Urothelium cell line (cell line): Measurements from ENCODE around the gene NXN.
"Not testable (repeated sequence)": the region's sequence is repeated elsewhere in the genome, so short reads cannot be mapped to it uniquely, and the experiment has no call there.

ENCODE experiments used
- DNase-seq: peaks from one replicate; pipeline ENCODE4 v3.0.0; 2011; ENCODE audit warnings: low spot score, mixed read lengths
- FAIRE-seq: peaks from 2 replicates; lab custom pipeline; 2011; peaks lifted over from hg19 to GRCh38; lab: Jason Lieb, UNC

The NXN gene

DNA sequence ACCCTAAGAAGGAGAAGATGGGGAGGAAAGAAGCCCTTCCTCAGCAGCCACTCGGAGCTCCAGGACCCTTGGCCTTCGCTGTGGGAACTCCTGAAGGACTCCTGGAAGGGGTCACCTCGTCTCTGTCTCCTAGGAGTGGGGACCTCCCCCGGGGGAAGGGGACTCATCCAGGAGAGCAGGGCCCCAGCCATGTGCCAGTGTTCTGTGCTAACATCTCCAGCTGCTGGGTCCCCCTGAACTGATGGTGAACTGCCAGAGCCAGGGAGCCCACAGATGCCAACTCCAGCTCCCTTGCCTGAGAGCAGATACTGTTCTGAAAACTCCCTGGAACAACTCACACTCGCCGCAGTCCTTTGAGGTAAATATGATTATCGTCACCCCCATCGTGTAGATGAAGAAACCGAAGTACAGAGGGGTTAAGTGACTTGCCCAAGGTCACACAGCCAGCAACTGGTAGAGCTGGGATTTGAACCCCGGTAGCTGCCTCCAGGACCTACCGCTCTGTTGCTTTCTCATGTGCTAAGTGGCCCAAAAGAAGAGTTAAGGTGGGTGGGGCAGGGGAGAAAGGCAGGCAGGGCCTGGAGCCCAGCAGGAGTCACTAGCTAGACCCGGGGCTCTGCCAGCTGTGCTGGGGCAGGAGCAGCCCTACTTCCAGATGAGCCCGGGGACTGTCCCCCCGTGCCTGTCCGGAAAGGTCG lies 27.9 kb upstream of the NXN start:
- FAIRE-seq (no peak), DNase-seq (no peak)

DNA sequence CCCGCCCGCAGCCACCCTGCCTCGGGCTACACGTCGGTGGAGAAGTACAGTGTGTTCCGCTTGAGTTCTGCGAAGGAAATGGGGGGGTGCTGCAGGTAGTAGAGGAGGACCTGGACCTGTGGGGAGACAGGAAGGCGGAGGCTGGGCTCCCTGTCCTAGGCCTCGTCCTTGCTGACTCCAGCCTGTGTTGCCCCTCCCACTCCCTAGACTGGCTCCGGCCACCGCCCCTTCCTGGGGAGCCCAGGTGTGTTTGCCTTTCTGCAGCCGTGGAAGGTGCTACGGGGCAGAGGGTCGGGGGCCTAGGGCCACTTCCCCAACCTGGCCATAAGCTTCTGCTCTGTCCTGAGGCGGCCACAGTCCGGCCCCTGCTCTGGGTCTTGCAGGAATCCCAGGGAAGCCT lies 26.5 kb upstream of the NXN start:
- FAIRE-seq (no peak), DNase-seq (no peak)

DNA sequence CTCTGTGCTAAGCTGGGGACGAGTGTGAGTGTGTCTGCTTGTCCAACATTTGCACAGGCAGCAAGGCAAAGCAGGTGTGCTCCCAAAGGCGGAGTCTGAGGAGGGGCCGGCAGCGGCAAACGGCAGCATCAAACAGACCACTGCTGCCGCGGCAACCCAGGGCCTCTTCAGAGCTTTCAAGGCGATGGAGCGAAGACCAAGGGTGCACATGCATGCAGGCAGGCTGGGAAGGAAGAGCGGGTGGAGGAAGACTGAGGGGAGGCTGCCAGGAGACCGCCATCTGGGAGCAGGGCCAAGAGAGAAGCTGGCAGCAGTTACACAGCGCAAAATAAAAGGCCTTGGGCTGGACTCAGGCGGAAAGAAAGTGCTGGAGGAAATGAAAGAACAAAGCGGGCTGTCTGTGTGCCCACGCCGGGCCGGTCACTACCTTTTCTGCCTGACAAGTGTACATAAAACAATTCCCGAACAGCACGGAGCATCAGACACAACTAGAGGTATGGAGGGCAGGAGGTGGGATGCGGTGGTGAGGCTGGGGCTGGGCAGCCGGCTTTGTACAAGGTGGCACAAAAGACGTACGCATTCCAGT lies 25.9 kb upstream of the NXN start:
- DNase-seq, result no peak
- no peak for FAIRE-seq

DNA sequence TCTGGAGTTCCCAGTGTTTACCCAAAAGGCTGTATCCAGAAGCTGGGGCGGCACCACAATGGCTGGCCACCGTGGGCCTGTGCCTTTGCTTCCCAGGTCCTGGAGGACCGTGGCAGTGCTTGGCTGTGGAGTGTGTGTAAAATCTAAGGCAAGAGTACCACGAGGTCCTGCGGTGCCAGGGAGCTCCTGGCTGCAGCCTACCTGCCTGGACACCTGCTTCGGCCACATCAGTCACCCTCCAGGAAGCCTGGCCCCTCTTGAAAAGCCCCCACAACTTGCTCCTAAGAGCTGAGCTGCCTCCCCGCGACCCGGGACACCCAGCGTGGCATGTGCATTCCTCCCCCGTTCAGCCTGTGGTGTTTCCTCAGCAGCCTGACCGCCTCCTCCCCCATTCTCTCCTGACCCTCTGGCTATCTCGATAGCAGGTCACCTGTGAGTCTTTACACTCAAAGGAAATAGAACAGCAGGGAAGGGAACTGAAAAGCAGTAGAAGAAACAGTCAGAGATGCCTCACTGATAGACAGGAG lies 25.3 kb upstream of the NXN start:
- FAIRE-seq, result no peak

DNA sequence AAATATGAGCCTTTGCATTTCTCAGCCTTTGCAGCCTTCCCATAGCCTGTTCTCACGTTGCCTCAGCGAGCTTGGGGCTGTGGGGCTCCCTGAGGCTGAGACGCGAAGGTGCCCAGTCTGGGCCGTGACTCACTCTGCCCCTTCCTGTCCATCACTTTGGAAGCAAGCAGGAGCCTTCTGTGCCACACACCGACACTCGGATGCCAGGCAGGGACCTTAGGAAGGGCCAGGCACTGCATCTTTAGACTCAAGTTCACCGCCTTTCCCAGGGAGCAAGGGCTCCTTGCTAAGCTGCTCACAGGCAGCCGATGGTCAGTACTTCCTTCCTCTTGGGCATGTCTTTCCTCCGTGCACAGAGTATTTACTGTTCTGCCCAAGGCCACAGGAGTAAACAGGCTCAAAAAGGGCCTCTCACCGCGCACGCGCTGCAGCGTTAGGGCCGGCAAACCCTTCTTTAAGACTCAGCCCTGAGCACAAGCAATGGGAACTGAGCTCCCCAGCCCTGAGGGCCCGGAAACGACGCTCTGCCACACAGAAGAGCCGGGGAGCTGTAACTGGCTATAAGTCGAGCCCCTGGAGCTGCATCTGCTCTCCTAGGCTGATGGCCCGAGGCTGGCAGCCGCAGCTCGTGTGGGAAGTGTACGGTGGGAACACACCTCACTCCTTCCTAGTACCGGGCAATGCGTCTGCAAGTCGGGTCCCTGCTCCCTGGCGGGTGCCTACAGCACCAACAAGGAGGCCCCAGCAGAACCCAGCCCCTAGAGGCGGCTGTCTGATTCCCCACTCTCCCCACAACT lies 24.6 kb upstream of the NXN start:
- no peak for DNase-seq
- no peak for FAIRE-seq

More for the DNA sequence above, 25.3 kb upstream of the NXN start:
- DNase-seq, result no peak

DNA sequence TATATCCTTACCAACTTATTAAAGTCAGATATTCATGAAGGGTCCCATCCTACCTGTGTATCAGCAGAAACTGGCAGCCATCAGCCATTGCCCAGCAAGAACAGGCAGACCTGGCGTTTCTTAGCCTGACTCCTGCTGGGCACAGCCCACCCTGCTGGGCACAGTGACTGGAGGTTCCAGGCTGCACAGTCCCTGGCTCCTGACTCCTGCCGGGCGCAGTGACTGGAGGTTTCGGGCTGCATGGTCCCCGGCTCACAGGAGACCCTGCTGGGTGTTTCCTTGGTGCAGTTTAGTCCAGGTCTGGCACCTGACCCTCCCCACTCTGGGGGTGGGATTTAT lies 24.0 kb upstream of the NXN start:
- DNase-seq (no peak), FAIRE-seq (no peak)

DNA sequence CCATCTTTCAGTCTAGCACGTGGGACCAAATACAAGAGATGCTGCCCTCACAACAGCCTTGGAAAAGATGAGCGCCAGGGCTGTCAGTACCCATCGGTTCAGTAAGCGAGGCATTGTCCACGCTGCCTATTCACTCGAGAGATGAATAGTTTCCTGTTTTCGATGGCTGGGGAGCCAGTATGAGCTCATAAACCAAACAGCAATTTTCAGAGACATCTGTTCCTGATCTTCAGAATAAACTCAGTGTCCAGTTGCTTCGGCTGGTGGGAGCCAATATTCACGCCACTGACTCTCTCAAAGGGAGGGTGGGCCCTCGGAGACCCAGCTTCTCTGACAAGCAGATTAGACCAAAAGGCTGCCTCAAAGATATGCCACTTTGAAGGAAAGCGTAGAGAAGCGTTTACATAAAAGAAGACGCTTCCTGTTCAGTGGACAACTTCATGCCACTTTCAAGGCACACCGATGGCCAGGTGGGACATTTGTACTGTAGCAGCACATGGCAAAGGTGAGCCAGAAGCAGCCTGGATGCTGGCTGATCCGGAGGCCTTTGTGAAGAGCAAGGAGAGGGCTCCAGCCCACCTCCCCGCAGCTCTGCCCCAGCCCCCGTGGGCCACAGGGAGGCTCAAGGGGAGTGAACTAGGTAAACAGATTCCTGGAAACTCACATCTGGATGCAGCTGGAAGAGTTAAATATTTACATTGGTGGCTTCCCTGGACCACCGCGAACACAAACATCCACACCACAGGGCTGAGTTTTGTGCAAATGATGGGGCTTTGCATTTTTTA lies 23.4 kb upstream of the NXN start:
- DNase-seq (no peak), FAIRE-seq (no peak)

DNA sequence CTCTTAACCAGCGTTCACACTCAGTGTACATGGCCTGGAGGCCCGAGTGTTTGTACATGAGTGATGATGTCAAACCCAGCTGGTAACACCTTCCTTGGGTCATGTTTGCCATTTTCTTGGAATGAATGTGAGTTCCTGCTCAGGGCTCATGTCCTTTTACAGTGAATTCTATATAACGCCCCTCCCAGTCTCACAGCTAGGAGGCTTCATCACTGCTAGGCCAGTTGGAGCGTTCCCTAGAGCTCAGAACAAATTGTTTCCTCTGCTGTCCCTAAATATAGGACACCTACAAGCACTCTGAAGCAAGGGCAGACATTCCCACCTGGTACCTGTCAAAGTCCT lies 22.8 kb upstream of the NXN start:
- FAIRE-seq, result no peak
- DNase-seq, result no peak

DNA sequence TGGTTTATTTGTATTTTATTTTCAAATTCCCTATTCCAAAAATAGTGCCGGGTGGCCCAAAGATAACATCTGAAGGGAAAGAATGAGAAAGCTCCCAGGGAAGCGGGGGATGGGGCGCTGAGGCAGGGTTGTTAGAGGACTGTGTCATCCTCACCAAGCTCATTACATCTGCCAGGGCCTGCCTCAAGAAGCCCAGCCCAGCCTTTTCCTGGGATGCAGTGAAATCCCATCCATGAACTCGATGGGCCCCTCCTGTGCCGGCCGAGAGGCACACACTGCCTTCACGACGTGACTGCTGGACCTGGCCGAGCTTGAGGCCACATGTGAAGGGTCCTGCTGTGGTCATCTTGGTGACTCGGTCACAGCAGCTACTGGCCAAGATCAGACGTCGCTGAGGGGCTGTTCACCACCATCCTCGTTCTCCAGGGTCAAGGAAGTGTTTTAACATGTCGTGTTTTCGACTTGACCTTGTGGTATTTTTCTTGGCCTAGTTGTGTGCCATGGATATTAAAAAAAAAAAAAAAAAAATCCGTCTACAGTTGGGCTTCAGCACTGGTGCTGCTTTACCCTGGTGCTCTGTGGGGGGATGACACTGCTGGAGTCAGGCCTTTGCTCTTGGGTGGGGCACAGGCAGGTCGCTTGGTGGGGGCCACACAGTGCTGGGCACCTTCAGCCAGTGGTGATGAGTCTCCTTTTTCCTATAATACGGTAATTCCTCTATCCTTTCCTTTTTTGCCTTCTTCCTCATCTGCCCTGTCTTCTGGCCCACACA lies 22.2 kb upstream of the NXN start:
- DNase-seq, result no peak

DNA sequence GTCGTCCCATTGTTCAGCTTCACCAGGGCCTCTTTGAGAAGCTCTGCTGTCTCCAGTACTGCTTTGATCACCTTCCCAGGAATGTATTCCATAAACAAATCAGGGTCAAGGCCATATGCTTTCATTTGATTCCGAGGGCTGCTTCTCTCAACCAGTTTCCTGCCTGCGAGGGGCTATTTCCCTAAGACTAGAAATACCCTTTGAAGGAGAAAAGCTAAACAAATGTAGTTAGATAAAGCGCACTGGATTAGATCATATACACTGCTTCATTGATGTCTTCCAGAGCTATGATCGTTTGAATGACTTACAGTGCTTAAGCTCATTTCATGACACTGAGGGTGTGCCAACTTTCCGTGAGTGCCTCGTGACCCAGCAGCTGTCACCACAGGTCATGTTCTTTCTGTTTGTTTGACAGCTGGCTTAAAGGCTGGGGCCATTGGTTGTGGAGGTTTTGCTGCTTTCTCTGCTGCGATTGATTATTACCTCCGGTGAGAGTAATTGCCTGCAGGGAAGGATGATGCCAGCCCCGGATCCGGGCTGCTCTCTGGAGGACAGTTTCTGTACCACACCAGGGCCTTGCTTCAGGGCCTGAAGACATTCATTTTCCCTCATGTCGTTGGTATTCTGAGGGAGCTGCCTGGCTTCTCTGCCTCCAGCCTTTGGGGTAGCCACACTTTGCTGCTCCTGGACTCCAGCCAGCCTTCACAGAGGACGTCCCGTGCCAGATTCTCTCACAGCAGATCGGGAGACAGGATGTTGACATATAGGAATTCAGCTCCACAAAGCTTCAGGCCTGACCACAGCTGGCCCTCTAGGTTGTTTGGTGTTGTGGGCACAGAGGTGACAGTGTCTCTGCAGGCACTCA lies 21.3 kb upstream of the NXN start:
- DNase-seq (no peak), FAIRE-seq (no peak)

More for the DNA sequence above, 22.2 kb upstream of the NXN start:
- FAIRE-seq, result no peak

DNA sequence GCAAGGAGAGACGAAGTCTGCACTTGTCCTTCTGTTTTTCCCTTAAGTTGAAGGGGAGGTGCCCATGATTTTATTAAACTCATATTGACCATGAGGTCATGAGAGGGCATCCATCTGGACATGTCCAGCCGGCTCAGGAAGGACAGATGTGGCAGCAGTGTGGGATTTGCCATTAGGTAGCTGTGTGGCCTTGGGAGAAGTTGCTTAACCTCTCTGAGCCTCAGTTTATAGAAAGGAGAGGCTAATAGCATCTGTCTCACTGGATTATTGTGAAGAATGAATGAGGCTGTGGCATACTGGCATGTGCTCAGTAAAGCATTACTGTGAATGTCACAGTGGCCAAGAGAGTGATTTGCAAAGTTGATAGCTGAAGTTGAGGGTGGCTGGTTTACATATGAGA lies 18.5 kb upstream of the NXN start:
- FAIRE-seq (no peak), DNase-seq (no peak)

DNA sequence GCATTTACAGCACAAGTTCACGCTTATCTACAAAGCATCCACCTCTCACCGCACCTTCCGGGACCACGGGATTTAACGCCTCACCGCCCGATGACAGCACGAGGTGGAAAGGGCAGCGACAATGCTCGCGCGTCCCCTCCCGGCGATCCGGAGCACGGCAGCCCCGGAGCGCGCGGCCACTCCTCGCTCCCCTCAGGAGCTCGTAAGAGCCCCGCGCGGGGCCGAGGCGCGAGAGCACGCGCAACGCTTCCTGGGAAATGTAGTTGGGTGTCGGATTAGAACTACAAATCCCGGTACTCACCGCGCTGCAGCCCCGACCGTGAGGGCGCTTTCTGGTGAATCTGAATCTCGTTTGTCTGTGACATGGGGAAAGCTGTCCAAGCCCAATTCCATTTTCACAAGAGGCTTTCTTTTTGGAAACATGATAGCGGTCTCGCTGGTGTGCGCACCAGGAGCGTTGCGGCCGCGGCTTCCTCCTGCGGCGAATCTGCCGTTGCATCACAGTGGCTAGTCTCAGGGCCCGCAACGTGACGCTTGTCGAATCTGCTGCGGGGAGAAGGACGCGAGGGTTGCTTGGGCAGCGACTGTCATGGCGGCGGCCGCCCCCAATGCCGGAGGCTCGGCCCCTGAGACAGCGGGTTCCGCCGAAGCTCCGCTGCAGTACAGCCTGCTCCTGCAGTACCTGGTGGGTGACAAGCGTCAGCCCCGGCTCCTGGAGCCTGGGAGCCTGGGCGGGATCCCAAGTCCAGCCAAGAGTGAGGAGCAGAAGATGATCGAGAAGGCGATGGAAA lies 17.2 kb upstream of the NXN start, which contains the start of gene TIMM22:
Gene TIMM22 (plus strand): TSS at position 576 of the 791 bp plus-strand sequence. CDS start 14 bp downstream, at position 590.
- no peak for FAIRE-seq
- peak; percentile 92 for DNase-seq

DNA sequence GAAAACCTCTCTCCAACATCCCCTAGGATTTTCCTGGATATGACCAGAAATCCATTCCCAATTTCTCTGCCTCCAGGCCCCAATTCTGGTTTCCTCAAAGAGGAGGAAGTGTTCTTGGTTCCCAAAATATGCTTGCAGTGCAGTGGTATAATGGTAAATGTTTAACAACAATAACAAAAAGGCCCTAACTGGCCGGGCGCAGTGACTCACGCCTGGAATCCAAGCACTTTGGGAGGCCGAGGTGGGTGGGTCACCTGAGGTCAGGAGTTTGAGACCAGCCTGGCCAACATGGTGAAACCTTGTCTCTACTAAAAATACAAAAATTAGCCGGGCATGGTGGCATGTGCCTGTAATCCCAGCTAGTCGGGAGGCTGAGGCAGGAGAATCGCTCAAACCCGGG lies 15.7 kb upstream of the NXN start:
- not testable (repeated sequence) for FAIRE-seq, DNase-seq

DNA sequence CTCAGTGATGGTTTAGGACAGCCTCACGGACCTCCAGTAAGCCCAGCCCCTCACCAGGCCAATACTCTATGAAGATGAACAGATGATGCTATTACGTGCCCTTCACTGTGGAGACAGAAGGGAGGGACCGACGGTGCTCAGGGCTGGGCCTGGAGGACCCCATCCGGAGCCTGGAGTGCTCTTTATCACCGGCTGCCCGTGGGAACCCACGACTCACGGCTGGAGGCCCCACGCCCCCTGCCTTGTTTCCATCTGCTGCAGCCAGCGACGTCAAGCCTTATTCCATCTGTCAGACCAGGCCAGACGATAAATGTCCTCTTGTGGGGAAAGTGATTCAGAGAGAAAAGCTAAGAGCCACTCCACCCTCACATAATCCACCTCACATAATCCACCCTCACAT lies 13.4 kb upstream of the NXN start:
- DNase-seq, result no peak
- no peak for FAIRE-seq

DNA sequence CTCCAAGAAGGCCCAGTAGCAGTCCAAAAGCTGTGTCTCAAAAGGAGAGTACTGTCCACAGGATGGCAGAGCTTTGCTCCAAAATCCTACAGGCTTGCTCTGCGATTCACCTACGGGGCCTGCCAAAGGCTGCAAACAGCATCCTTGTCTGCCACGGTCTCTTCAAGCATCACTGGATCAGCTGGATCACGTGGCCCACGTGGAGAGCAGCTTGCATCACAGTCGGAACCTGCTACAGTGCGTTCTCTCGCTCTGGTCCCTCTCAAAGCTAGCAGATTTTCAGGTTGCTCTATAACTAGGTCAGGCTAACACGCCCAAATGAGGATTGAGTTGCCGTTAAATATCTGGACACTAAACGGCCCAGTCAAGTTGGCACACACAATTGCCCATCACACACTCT lies 9.0 kb upstream of the NXN start:
- DNase-seq, result no peak
- FAIRE-seq, result no peak

DNA sequence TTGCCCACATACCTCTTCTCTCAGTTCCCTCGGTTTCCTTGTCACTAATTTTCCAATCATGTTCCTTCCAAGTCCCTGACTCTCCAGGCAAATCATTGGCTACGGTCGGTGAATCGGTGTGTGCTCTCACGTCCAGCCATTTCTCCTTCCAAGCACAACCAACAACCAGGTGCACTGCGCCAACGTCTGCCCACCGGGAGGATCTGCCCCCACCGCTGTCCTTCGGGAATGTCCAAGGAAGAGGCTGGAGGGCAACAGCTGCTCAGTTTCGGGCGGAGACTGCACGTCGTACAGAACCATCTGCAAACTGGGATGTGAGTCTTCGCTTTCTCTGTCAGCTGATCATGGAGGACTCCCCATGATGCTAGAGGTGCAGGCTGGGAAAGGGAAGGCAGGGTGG lies 8.4 kb upstream of the NXN start:
- no peak for FAIRE-seq

DNA sequence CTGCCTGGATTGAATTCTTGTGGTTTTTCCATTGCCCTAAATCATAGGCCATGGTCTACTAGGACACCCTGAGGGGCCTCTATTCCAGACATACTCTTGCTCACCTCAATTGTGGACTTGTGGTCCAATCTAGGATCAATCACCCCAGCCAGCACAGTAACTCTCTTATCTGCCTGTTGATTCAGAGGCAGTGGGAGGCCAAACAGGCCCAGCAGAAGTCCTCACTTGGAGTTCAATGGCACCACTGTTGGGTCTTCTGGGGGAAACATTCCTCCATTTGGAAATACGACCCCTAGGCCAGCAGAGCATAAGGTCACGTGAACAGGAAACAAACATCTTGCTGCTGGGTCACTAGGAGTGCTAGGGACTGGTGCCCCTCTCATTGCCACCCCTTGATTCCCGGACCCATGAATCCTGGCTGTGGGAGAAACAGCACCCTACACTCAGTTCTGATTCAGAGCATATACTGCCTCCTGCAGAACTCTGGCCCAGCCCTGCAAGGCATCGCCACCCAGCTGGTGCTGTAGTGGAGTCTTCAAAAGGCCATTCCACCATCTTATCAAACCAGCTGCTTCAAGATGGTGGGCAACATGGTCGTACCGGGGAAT lies 6.8 kb upstream of the NXN start:
- DNase-seq (no peak), FAIRE-seq (no peak)

More for the DNA sequence above, 8.4 kb upstream of the NXN start:
- DNase-seq, result no peak

DNA sequence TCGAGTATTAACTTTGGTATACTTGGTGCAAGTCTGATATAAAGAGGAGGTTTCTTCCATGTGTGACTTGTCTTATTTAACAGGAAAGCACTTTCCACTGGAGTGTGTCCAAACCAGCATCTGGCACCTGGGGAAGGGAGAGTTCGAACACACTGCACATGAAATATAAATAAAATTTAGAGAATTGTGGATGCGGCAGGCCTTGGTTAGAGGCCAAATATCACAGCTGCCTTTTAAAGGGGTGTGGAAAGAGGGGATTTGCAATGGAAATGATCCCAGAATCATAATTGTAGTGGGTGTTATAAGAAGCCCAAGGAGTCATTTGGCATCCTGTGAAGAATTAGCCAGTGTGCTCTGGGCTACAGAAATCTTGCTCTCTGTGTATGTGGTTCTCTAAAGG lies 4.3 kb upstream of the NXN start:
- FAIRE-seq, result no peak

More for the DNA sequence above, 4.3 kb upstream of the NXN start:
- no peak for DNase-seq
